ENCODE measurements around the gene INTS4.
"Not testable (repeated sequence)": the region's sequence is repeated elsewhere in the genome, so short reads cannot be mapped to it uniquely, and the experiment has no call there.

Gene INTS4

GRCh38 chr11:77930334-77931208 is 63.9 kb downstream of the INTS4 start:
- H3K4me3 ChIP-seq (ENCODE audit: low read depth, low read length); in situ Hi-C loops (cut with HindIII; ENCODE audit: low sequenced_read_pairs); DNase-seq (ENCODE audit: low read depth, low spot score): not testable (repeated sequence)

- DNase-seq (ENCODE audit: low read depth, low spot score); in situ Hi-C loops (cut with HindIII; ENCODE audit: low sequenced_read_pairs); H3K4me3 ChIP-seq (ENCODE audit: low read depth, low read length): not testable (repeated sequence)
These were observed 76.8 kb downstream of the INTS4 start for GRCh38 chr11:77917713-77918112.

GRCh38 chr11:77914307-77914791 is 80.1 kb downstream of the INTS4 start:
- H3K4me3 ChIP-seq (ENCODE audit: low read depth, low read length); in situ Hi-C loops (cut with HindIII; ENCODE audit: low sequenced_read_pairs): not testable (repeated sequence)
- DNase-seq (ENCODE audit: low read depth, low spot score): peak; percentile 92

- in situ Hi-C loops (cut with HindIII; ENCODE audit: low sequenced_read_pairs); H3K4me3 ChIP-seq (ENCODE audit: low read depth, low read length): not testable (repeated sequence)
- DNase-seq (ENCODE audit: low read depth, low spot score): peak; percentile 36
These were observed 80.7 kb downstream of the INTS4 start for GRCh38 chr11:77913608-77914306.

GRCh38 chr11:77910828-77911227 is 83.6 kb downstream of the INTS4 start:
- in situ Hi-C loops (cut with HindIII; ENCODE audit: low sequenced_read_pairs); H3K4me3 ChIP-seq (ENCODE audit: low read depth, low read length): not testable (repeated sequence)
- DNase-seq (ENCODE audit: low read depth, low spot score): peak; percentile 57

- no peak for TF ChIP-seq CTCF (IDR thresholded peaks at IDR 0.05; ENCODE audit: low read depth, low read length)
- H3K4me3 ChIP-seq (ENCODE audit: low read depth, low read length): no peak overlapping the region
- in situ Hi-C loops (cut with HindIII; ENCODE audit: low sequenced_read_pairs): no loop called here
- DNase-seq (ENCODE audit: low read depth, low spot score): no peak
These were observed 85.2 kb downstream of the INTS4 start for GRCh38 chr11:77909277-77909676.

GRCh38 chr11:77908835-77909234 is 85.6 kb downstream of the INTS4 start:
- H3K4me3 ChIP-seq (ENCODE audit: low read depth, low read length): no peak overlapping the region
- TF ChIP-seq CTCF (IDR thresholded peaks at IDR 0.05; ENCODE audit: low read depth, low read length): no peak
- DNase-seq (ENCODE audit: low read depth, low spot score): no peak
- in situ Hi-C loops (cut with HindIII; ENCODE audit: low sequenced_read_pairs): no loop called here

- H3K4me3 ChIP-seq (ENCODE audit: low read depth, low read length); in situ Hi-C loops (cut with HindIII; ENCODE audit: low sequenced_read_pairs); DNase-seq (ENCODE audit: low read depth, low spot score): not testable (repeated sequence)
These were observed 99.5 kb downstream of the INTS4 start for GRCh38 chr11:77894949-77895348.

GRCh38 chr11:77891703-77892102 is 102.8 kb downstream of the INTS4 start:
- H3K4me3 ChIP-seq (ENCODE audit: low read depth, low read length); in situ Hi-C loops (cut with HindIII; ENCODE audit: low sequenced_read_pairs); DNase-seq (ENCODE audit: low read depth, low spot score): not testable (repeated sequence)

- H3K4me3 ChIP-seq (ENCODE audit: low read depth, low read length); in situ Hi-C loops (cut with HindIII; ENCODE audit: low sequenced_read_pairs): not testable (repeated sequence)
- DNase-seq (ENCODE audit: low read depth, low spot score): peak; percentile 44
These were observed 103.2 kb downstream of the INTS4 start for GRCh38 chr11:77891256-77891655.

- in situ Hi-C loops (cut with HindIII; ENCODE audit: low sequenced_read_pairs); H3K4me3 ChIP-seq (ENCODE audit: low read depth, low read length): not testable (repeated sequence)
- peak; percentile 58 for DNase-seq (ENCODE audit: low read depth, low spot score)
These were observed 103.8 kb downstream of the INTS4 start for GRCh38 chr11:77890619-77891056.

- in situ Hi-C loops (cut with HindIII; ENCODE audit: low sequenced_read_pairs); DNase-seq (ENCODE audit: low read depth, low spot score); H3K4me3 ChIP-seq (ENCODE audit: low read depth, low read length): not testable (repeated sequence)
These were observed 104.3 kb downstream of the INTS4 start for GRCh38 chr11:77890100-77890614.

GRCh38 chr11:77889045-77889444 is 105.4 kb downstream of the INTS4 start:
- in situ Hi-C loops (cut with HindIII; ENCODE audit: low sequenced_read_pairs); H3K4me3 ChIP-seq (ENCODE audit: low read depth, low read length); DNase-seq (ENCODE audit: low read depth, low spot score): not testable (repeated sequence)
